ENCODE data around the gene CBFA2T2.
"Not testable (repeated sequence)": the region's sequence is repeated elsewhere in the genome, so short reads cannot be mapped to it uniquely, and the experiment has no call there.

Gene CBFA2T2

GRCh38 chr20:33630507-33630906, 140.6 kb downstream of the CBFA2T2 start:
- no peak for DNase-seq

- not testable (repeated sequence) for DNase-seq
Measured at GRCh38 chr20:33631910-33632309, 142.0 kb downstream of the CBFA2T2 start.

DNA sequence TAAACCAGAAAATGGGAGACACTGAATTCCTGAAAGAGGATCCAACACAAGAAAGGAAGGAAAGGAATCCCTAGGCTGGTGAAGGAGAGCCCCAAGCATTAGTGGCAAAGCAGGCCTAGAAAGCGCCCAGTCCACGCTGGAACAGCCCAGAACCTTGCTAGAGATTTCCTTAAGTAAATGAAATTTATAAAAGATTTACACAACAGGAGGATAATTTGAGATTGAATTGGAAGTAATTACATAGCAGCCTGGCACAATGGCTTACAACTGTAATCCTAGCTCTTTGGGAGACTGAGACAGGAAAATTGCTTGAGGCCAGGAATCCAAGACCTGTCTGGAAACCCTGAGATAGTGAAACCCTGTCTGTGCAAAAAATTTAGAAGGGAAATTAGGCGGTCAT, 145.4 kb downstream of the CBFA2T2 start:
- DNase-seq: no peak

- no peak for DNase-seq
Measured at GRCh38 chr20:33636776-33637175, 146.9 kb downstream of the CBFA2T2 start.

DNA sequence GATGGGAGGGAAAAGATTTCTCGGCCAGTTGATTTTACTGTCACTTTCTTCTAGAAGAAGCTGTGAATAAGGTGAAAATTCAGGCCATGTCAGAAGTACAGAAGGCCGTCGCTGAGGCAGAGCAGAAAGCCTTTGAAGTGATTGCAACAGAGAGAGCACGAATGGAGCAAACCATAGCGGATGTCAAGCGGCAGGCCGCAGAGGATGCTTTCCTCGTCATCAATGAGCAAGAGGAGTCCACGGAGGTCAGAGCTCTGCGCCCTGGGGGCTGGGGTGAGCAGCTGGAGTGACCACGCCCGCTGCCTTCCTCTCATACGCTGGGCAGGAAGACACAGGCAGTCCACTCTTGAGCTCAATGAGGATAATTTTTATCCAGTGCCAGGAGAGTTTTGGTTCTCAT, 150.4 kb downstream of the CBFA2T2 start:
- no peak for DNase-seq

GRCh38 chr20:33644313-33645071, 154.6 kb downstream of the CBFA2T2 start:
- DNase-seq: no peak

DNA sequence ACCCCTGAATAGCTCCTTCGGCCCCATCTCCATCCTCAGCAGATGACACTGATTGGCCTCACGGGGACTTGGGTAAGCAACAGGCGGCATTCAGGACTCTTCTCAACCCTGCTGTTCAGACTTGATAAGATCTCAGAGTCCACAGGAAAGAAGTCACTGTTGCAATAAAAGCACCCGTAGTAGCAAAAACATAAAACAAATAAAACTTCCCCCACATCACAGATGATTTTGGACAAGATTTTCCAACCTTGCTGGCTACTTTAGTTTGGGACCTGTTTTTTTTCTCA, 155.1 kb downstream of the CBFA2T2 start:
- DNase-seq: no peak

DNA sequence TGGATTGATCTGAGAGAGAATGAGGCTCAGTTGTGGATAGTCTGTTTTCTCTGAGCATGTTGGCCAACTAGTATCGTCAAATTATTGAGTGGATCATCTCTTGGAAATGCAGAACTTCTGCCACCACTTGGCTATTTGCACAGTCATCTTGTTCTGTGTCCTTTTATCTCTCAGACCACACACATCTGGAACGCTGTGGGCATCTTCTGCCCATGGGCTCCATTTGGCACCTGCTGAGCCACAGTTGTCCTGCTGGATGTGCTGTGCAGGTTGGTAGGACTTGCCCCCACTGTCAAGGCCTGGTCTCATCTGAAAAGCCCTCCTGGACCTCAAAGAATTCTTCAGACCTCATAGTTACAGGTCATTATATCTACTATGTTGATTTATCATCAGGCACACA, 155.5 kb downstream of the CBFA2T2 start:
- no peak for DNase-seq

- no peak for DNase-seq
Measured at GRCh38 chr20:33646191-33646590, 156.3 kb downstream of the CBFA2T2 start.

- not testable (repeated sequence) for DNase-seq
Measured at GRCh38 chr20:33646959-33647602, 157.2 kb downstream of the CBFA2T2 start.

DNA sequence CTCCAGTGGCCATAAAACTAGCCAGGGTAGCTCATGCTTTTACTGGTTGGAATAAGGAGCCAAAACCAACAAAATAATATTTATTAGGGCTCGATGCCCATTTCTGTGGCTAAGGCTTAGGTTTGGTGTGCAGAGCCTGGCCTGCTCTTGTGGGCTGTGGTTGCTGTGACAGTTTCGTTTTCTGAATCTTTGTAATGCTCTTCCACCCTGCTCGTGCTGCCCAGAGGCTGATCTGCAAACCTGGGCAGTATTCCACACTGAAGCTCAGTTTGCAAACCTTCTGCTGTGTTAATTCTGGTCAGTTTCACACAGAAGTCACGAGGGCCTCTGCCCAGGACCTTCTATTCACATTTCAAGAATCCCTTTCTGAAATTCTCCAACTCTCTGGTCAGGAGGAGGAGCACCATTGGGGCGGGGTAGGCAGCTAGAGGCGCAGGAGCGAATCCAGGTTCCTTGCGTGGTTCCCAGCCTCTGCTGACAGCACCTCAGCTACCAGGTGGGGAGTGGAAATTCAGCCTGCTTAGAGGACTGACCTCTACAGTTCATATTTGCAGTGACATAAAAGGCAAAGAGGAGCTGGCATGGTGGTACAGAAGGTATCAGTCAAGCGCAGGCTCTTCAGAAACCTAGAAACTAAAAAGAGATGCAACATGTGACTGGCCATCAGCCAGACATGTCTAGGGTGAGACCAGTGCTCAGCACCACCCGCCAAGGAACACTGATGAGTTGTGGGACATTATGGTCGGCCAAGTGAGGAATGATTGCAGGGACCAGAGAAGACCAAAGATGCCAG, 157.9 kb downstream of the CBFA2T2 start:
- DNase-seq: peak in 1 of 2 donors; percentile 51

DNA sequence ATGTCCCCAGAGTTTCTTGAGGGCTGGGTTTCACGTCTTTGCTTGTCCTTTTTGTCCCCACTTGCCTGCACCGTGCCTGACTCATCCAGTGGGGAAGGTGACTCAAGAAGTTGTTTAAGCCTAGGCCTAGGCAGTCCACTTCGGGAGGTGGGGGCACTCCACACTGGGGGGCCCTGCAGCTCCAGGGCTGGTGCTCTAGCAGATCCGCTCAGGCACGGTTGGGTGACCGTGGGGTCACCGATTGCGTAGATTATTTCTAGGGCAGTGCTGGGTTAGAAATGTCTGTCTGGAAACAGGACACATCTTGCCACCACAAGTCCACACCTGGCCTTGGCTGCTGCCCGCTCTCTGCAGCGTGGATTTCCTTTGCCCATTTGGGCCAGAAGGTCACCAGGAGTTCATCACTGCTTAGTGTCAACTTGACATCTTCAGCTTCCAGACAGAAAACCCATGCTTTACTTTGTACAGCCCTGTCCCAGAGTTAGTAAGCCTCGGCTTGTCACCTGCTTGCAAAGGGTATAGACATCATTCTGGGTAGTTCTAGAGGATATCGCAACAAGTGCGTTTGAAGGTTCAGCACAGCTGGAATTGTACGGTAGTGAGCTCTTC, 158.6 kb downstream of the CBFA2T2 start:
- no peak for DNase-seq

DNA sequence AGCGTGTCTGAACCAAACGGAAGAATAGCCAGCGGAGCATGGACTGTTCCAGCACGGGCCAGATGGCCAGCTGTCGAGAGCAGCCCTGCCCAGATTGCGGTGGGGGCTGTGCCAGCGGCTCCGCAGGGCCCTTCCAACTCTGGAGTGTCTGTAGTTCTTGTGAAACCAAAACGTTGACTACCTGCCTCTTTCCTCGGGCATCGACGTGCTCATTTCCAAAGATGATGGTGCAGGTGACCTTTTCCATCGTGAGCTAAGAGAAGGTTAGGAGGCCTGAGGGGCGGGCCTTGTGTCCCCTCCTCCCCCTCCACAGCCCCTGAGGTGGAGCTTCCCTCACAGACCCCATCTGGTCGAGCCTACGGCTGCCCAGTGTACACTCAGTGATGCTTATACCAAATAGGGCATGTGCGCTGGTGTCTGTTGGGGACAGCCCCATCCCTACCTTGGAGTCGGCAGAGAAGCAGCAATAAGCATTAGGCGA, 159.3 kb downstream of the CBFA2T2 start:
- no peak for DNase-seq

GRCh38 chr20:33650111-33650752, 160.3 kb downstream of the CBFA2T2 start:
- no peak for DNase-seq

- DNase-seq: no peak
Measured at GRCh38 chr20:33650753-33651561, 161.1 kb downstream of the CBFA2T2 start.

- DNase-seq: no peak
Measured at GRCh38 chr20:33651562-33652048, 161.7 kb downstream of the CBFA2T2 start.

- peak; percentile 48 to 52 for DNase-seq
Measured at GRCh38 chr20:33653218-33653899, 163.5 kb downstream of the CBFA2T2 start.

- no peak for DNase-seq
Measured at GRCh38 chr20:33653900-33654596, 164.2 kb downstream of the CBFA2T2 start.

- no peak for DNase-seq
Measured at GRCh38 chr20:33654680-33655161, 164.8 kb downstream of the CBFA2T2 start.

- DNase-seq: no peak
Measured at GRCh38 chr20:33655164-33655563, 165.3 kb downstream of the CBFA2T2 start.

Measured in CD4-positive, alpha-beta T cell treated with Interferon alpha-2 for 1 hour (primary cell).